Loucy (cell line): ENCODE measurements around the gene ODF4.

Experiments
- EZH2phosphoT487 ChIP-seq: fragments of 200-600 bp; IDR thresholded peaks from 2 replicates; pipeline ENCODE4 v1.6.1; 2018; ENCODE audit warnings: antibody characterized with exemption, mild to moderate bottlenecking, moderate library complexity, borderline replicate concordance
- TF ChIP-seq, protein P1 (sequence below): fragments of 200-600 bp; sonication (generic); conservative IDR thresholded peaks from 2 replicates; pipeline ENCODE4 v1.5.1; 2014; ENCODE audit warnings: mild to moderate bottlenecking, antibody characterized with exemption, low read length

DNA sequence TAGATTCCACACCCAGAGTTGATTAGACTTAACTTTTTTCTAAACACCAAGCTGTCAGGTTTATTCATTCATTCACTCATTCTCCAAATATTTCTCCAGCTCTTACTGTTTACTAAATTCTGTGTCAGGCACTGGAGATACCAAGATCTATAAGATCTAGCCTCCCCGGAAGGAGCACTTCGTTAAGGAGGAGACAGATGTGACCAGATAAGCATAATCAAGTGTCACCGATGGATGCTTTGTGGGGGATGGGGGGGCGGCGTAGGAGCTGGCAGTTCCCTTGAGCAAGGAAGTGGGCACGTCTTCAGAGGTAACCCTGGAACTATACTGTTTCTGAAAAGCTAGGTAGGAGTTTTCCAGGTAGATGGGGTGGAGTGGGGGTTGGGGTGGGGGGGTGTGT lies 47.2 kb downstream of the ODF4 start:
- TF ChIP-seq, protein P1, sequence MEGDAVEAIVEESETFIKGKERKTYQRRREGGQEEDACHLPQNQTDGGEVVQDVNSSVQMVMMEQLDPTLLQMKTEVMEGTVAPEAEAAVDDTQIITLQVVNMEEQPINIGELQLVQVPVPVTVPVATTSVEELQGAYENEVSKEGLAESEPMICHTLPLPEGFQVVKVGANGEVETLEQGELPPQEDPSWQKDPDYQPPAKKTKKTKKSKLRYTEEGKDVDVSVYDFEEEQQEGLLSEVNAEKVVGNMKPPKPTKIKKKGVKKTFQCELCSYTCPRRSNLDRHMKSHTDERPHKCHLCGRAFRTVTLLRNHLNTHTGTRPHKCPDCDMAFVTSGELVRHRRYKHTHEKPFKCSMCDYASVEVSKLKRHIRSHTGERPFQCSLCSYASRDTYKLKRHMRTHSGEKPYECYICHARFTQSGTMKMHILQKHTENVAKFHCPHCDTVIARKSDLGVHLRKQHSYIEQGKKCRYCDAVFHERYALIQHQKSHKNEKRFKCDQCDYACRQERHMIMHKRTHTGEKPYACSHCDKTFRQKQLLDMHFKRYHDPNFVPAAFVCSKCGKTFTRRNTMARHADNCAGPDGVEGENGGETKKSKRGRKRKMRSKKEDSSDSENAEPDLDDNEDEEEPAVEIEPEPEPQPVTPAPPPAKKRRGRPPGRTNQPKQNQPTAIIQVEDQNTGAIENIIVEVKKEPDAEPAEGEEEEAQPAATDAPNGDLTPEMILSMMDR: no peak
- TF ChIP-seq EZH2phosphoT487: no peak
